Measurements from ENCODE around the gene XYLT1.

GRCh38 chr16:17304106-17304490, 166.7 kb downstream of the XYLT1 start:
- no peak for TF ChIP-seq POU6F1 (CRISPR knock-in tag; IDR thresholded peaks at IDR 0.05; ENCODE audit: borderline replicate concordance, low read depth)
- TF ChIP-seq ZNF70 (CRISPR knock-in tag; IDR thresholded peaks at IDR 0.05) = no peak
- no peak for TF ChIP-seq TOX (CRISPR knock-in tag; IDR thresholded peaks at IDR 0.05; ENCODE audit: borderline replicate concordance)
- TF ChIP-seq ZFP30 (CRISPR knock-in tag; IDR thresholded peaks at IDR 0.05) = no peak
- no peak for TF ChIP-seq TSHZ2 (CRISPR knock-in tag; IDR thresholded peaks at IDR 0.05)
